ELF-1 (cell line): ENCODE data around the gene SEMA5A.

Source experiments
- DNase-seq: peaks from one replicate; pipeline ENCODE4 v3.0.0-alpha.2; 2016; ENCODE audit warnings: low read depth, low spot score

SEMA5A gene

GRCh38 chr5:9015937-9016270 lies 530.0 kb downstream of the SEMA5A start:
- DNase-seq, result no peak

- no peak for DNase-seq
These were observed 530.5 kb downstream of the SEMA5A start for GRCh38 chr5:9015260-9015936.

GRCh38 chr5:9013147-9013546 lies 532.7 kb downstream of the SEMA5A start:
- no peak for DNase-seq

- DNase-seq, result no peak
These were observed 535.8 kb downstream of the SEMA5A start for GRCh38 chr5:9009931-9010651.

- DNase-seq, result no peak
These were observed 548.3 kb downstream of the SEMA5A start for GRCh38 chr5:8997542-8998070.

GRCh38 chr5:8993031-8993430 lies 552.8 kb downstream of the SEMA5A start:
- no peak for DNase-seq
